Subcutaneous abdominal adipose tissue (tissue), 5 donors: ENCODE results near the gene RAP1GDS1.
"Not testable (repeated sequence)": the region's sequence is repeated elsewhere in the genome, so short reads cannot be mapped to it uniquely, and the experiment has no call there.

Source experiments
- H3K27ac ChIP-seq: one replicate; pipeline ENCODE4 v1.7.0; 2013; ENCODE audit warnings: low read depth, mild to moderate bottlenecking, inconsistent platforms, low read length, moderate library complexity
- H3K27me3 ChIP-seq, 5 donors: one replicate each; pipeline ENCODE4 v1.7.0; 2013; ENCODE audit warnings: low read length in 5 of 5, inconsistent platforms in 1 of 5; ENCODE audit not compliant: control insufficient read depth in 5 of 5, insufficient read depth in 4 of 5
- H3K36me3 ChIP-seq, 5 donors: one replicate each; pipeline ENCODE4 v1.7.0; 2013; ENCODE audit warnings: low read length in 5 of 5; ENCODE audit not compliant: control insufficient read depth in 5 of 5, insufficient read depth in 5 of 5
- H3K4me1 ChIP-seq, 5 donors: one replicate each; pipeline ENCODE4 v1.7.0; 2013; ENCODE audit warnings: low read length in 5 of 5, mild to moderate bottlenecking in 3 of 5, moderate library complexity in 1 of 5; ENCODE audit not compliant: control insufficient read depth in 5 of 5, insufficient read depth in 5 of 5
- H3K4me3 ChIP-seq, 5 donors: one replicate each; pipeline ENCODE4 v1.7.0; 2013; ENCODE audit warnings: low read length in 5 of 5, low read depth in 1 of 5
- H3K9ac ChIP-seq, 5 donors: one replicate each; pipeline ENCODE4 v1.7.0; 2013; ENCODE audit warnings: low read length in 5 of 5, mild to moderate bottlenecking in 4 of 5, moderate library complexity in 3 of 5
- H3K9me3 ChIP-seq, 5 donors: one replicate each; pipeline ENCODE4 v1.7.0; 2013; ENCODE audit warnings: low read length in 5 of 5; ENCODE audit not compliant: control insufficient read depth in 5 of 5
- donor health status: healthy.
- donor health status: healthy.
- donor health status: healthy.
- donor health status: healthy.
- donor health status: healthy.

RAP1GDS1 gene

GRCh38 chr4:98285676-98286075, 24.5 kb downstream of the RAP1GDS1 start:
- Histone ChIP-seq H3K4me1 (no peaks in the 10 kb centered on the region), H3K4me3 (no peak overlapping the region), H3K27me3 (no peaks in the 10 kb centered on the region), H3K9me3 (no peaks in the 10 kb centered on the region), H3K9ac (no peak overlapping the region), H3K27ac (no peak overlapping the region), H3K36me3 (no peaks in the 10 kb centered on the region)

GRCh38 chr4:98287328-98287727, 26.1 kb downstream of the RAP1GDS1 start:
- Histone ChIP-seq H3K4me3 (no peak overlapping the region), H3K9ac (no peak overlapping the region), H3K27me3 (no peaks in the 10 kb centered on the region), H3K4me1 (no peaks in the 10 kb centered on the region), H3K27ac (no peak overlapping the region), H3K9me3 (no peaks in the 10 kb centered on the region), H3K36me3 (no peaks in the 10 kb centered on the region)

GRCh38 chr4:98288671-98289070, 27.5 kb downstream of the RAP1GDS1 start:
- H3K27ac ChIP-seq, H3K27me3 ChIP-seq, H3K4me1 ChIP-seq, H3K36me3 ChIP-seq, H3K4me3 ChIP-seq, H3K9me3 ChIP-seq, H3K9ac ChIP-seq: not testable (repeated sequence)

- no peaks in the 10 kb centered on the region for H3K4me1 ChIP-seq
- no peak overlapping the region for H3K27ac ChIP-seq
- H3K36me3 ChIP-seq = peaks cover 0 to 4% (median 0%) of the 10 kb centered on the region in 5 donors
- H3K9ac ChIP-seq = no peak overlapping the region
- H3K27me3 ChIP-seq = no peaks in the 10 kb centered on the region
- H3K9me3 ChIP-seq = no peaks in the 10 kb centered on the region
- no peak overlapping the region for H3K4me3 ChIP-seq
These were observed 28.2 kb downstream of the RAP1GDS1 start for GRCh38 chr4:98289375-98289774.

- H3K9ac ChIP-seq = no peak overlapping the region
- H3K36me3 ChIP-seq = peaks cover 0 to 11% (median 3%) of the 10 kb centered on the region in 5 donors
- H3K27me3 ChIP-seq = no peaks in the 10 kb centered on the region
- H3K4me3 ChIP-seq = no peak overlapping the region
- no peaks in the 10 kb centered on the region for H3K9me3 ChIP-seq
- no peak overlapping the region for H3K27ac ChIP-seq
- H3K4me1 ChIP-seq = no peaks in the 10 kb centered on the region
These were observed 29.3 kb downstream of the RAP1GDS1 start for GRCh38 chr4:98290511-98290910.

GRCh38 chr4:98293104-98293887, 32.1 kb downstream of the RAP1GDS1 start:
- Histone ChIP-seq H3K9me3 (no peaks in the 10 kb centered on the region), H3K9ac (no peak overlapping the region), H3K27me3 (no peaks in the 10 kb centered on the region), H3K4me1 (no peaks in the 10 kb centered on the region), H3K4me3 (no peak overlapping the region), H3K27ac (no peak overlapping the region), H3K36me3 (peaks cover 0 to 11% (median 3%) of the 10 kb centered on the region in 5 donors)

- no peak overlapping the region for H3K4me3 ChIP-seq
- no peaks in the 10 kb centered on the region for H3K4me1 ChIP-seq
- H3K27me3 ChIP-seq = no peaks in the 10 kb centered on the region
- peaks cover 0 to 7% (median 2%) of the 10 kb centered on the region in 5 donors for H3K9me3 ChIP-seq
- no peak overlapping the region for H3K27ac ChIP-seq
- H3K36me3 ChIP-seq = peaks cover 0 to 14% (median 3%) of the 10 kb centered on the region in 5 donors
- H3K9ac ChIP-seq = no peak overlapping the region
These were observed 36.8 kb downstream of the RAP1GDS1 start for GRCh38 chr4:98298022-98298421.

- Histone ChIP-seq H3K36me3 (peaks cover 0 to 9% (median 0%) of the 10 kb centered on the region in 5 donors), H3K9ac (no peak overlapping the region), H3K9me3 (peaks cover 0 to 11% (median 2%) of the 10 kb centered on the region in 5 donors), H3K27ac (no peak overlapping the region), H3K27me3 (no peaks in the 10 kb centered on the region), H3K4me3 (no peak overlapping the region), H3K4me1 (peaks cover 0 to 4% (median 0%) of the 10 kb centered on the region in 5 donors)
These were observed 39.5 kb downstream of the RAP1GDS1 start for GRCh38 chr4:98300706-98301105.

- Histone ChIP-seq H3K9me3 (peaks cover 0 to 11% (median 2%) of the 10 kb centered on the region in 5 donors), H3K36me3 (no peaks in the 10 kb centered on the region), H3K27ac (no peak overlapping the region), H3K4me3 (no peak overlapping the region), H3K27me3 (no peaks in the 10 kb centered on the region), H3K9ac (no peak overlapping the region), H3K4me1 (peaks cover 0 to 7% (median 0%) of the 10 kb centered on the region in 5 donors)
These were observed 44.4 kb downstream of the RAP1GDS1 start for GRCh38 chr4:98305576-98305975.

GRCh38 chr4:98310867-98311266, 49.7 kb downstream of the RAP1GDS1 start:
- Histone ChIP-seq H3K4me3 (no peak overlapping the region), H3K27ac (no peak overlapping the region), H3K4me1 (peaks cover 0 to under 1% (median 0%) of the 10 kb centered on the region in 5 donors)

More at GRCh38 chr4:98310867-98311266, 49.7 kb downstream of the RAP1GDS1 start:
- Histone ChIP-seq H3K27me3 (no peaks in the 10 kb centered on the region), H3K9me3 (no peaks in the 10 kb centered on the region), H3K9ac (no peak overlapping the region), H3K36me3 (no peaks in the 10 kb centered on the region)
